Keratinocyte (primary cell): ENCODE data around the gene COL6A1. TPM values are rescaled to one million over a fixed set of nuclear protein-coding genes. Genes with fewer than 3 reads are reported as not detected.

ENCODE experiments used
- DNase-seq: peaks from one replicate; pipeline ENCODE4 v3.0.0-alpha.2; 2011; ENCODE audit warnings: low read depth, missing footprints, low spot score
- FAIRE-seq: peaks from 2 replicates; lab custom pipeline; 2011; peaks lifted over from hg19 to GRCh38; lab: Jason Lieb, UNC
- H2AFZ ChIP-seq: 2 replicates; pipeline ENCODE4 v1.6.0; 2012; ENCODE audit warnings: low read length, control low read depth, inconsistent platforms; ENCODE audit not compliant: control insufficient read depth
- H3K27ac ChIP-seq: 2 replicates; pipeline ENCODE4 v1.5.1; 2011; ENCODE audit warnings: low read length; ENCODE audit not compliant: control insufficient read depth, insufficient read depth
- H3K27me3 ChIP-seq: 3 replicates; pipeline ENCODE4 v1.6.0; 2011; ENCODE audit warnings: low read length; ENCODE audit not compliant: control insufficient read depth, insufficient read depth; ENCODE audit errors: extremely low read depth
- H3K36me3 ChIP-seq, 2 experiments: 2 replicates in 1 of 2; 3 replicates in 1 of 2; pipeline ENCODE4 v1.5.1; 2011; ENCODE audit warnings: low read length in 2 of 2, mild to moderate bottlenecking in 1 of 2; ENCODE audit not compliant: control insufficient read depth in 2 of 2, insufficient read depth in 2 of 2; ENCODE audit errors: extremely low read depth in 1 of 2
- H3K4me1 ChIP-seq: 3 replicates; pipeline ENCODE4 v1.5.1; 2011; ENCODE audit warnings: low read length; ENCODE audit not compliant: control insufficient read depth, insufficient read depth; ENCODE audit errors: extremely low read depth
- H3K4me2 ChIP-seq: 3 replicates; pipeline ENCODE4 v1.6.0; 2011; ENCODE audit warnings: low read depth, low read length; ENCODE audit not compliant: control insufficient read depth, insufficient read depth; ENCODE audit errors: extremely low read depth
- H3K4me3 ChIP-seq, 3 experiments: fragments of 200-600 bp in 1 of 3; sonication (generic) in 1 of 3; 2 replicates in 2 of 3; 3 replicates in 1 of 3; pipeline ENCODE4 v1.5.1; 2011 to 2016; ENCODE audit warnings: low read length in 3 of 3, mild to moderate bottlenecking in 3 of 3, control low read depth in 2 of 3, inconsistent platforms in 1 of 3, low read depth in 1 of 3, mixed read lengths in 1 of 3, mixed run types in 1 of 3, moderate library complexity in 1 of 3; ENCODE audit not compliant: control insufficient read depth in 2 of 3, insufficient read depth in 2 of 3; ENCODE audit errors: extremely low read depth in 1 of 3
- H3K79me2 ChIP-seq: 2 replicates; pipeline ENCODE4 v1.6.0; 2012; ENCODE audit warnings: low read length; ENCODE audit not compliant: control insufficient read depth, insufficient read depth
- H3K9ac ChIP-seq: 3 replicates; pipeline ENCODE4 v1.6.0; 2011; ENCODE audit warnings: low read length; ENCODE audit not compliant: control insufficient read depth, insufficient read depth; ENCODE audit errors: extremely low read depth
- H3K9me1 ChIP-seq: 3 replicates; pipeline ENCODE4 v1.6.0; 2011; ENCODE audit warnings: low read length; ENCODE audit not compliant: control insufficient read depth, insufficient read depth; ENCODE audit errors: extremely low read depth
- H3K9me3 ChIP-seq: 2 replicates; pipeline ENCODE4 v1.5.1; 2012; ENCODE audit warnings: low read depth, low read length; ENCODE audit not compliant: control insufficient read depth
- H4K20me1 ChIP-seq: 3 replicates; pipeline ENCODE4 v1.6.0; 2011; ENCODE audit warnings: low read length; ENCODE audit not compliant: control insufficient read depth, insufficient read depth; ENCODE audit errors: extremely low read depth
- EZH2 ChIP-seq: IDR thresholded peaks from one replicate; pipeline ENCODE4 v1.6.1; 2012; ENCODE audit warnings: inconsistent platforms, mild to moderate bottlenecking, low read length, moderate library complexity
- dilution Hi-C: fragments of 300-500 bp; cut with MboI; formaldehyde crosslinking; loops from one replicate; pipeline ENCODE4 v1.7.0; 2020; ENCODE audit warnings: low sequenced_read_pairs; ENCODE audit not compliant: extremely low pct_ligation_motif_present
- polyA plus RNA-seq, 5 experiments: library from polyadenylated mRNA; depleted of rRNA in 3 of 5; stranded (reverse) in 3 of 5; stranded (forward) in 1 of 5; unstranded in 1 of 5; fragments of >200 nt; gene quantifications; 1 replicate in 1 of 5; 2 replicates in 3 of 5; 3 replicates in 1 of 5; pipeline versions ENCODE4 v1.2.1 to v1.2.3, GENCODE V29; 2011 to 2012; ENCODE audit warnings: missing spikeins in 2 of 5, low read depth in 1 of 5, low replicate concordance in 1 of 5
- TF ChIP-seq, protein P1 (sequence below), 3 experiments: IDR thresholded peaks in 1 of 3; conservative IDR thresholded peaks in 1 of 3; optimal IDR thresholded peaks in 1 of 3; 2 replicates in 2 of 3; 3 replicates in 1 of 3; pipeline versions ENCODE3 to v1.5.1; 2011; ENCODE audit warnings: low read length in 3 of 3, mild to moderate bottlenecking in 3 of 3, moderate library complexity in 2 of 3, control low read depth in 1 of 3, inconsistent platforms in 1 of 3; ENCODE audit not compliant: insufficient read depth in 2 of 3; ENCODE audit errors: extremely low read depth in 1 of 3

COL6A1 gene
- polyA plus RNA-seq, 1 donor (not counting 4 experiments of a cell fraction or from before 2014, with no cell fraction given), result 2.5 TPM

DNA sequence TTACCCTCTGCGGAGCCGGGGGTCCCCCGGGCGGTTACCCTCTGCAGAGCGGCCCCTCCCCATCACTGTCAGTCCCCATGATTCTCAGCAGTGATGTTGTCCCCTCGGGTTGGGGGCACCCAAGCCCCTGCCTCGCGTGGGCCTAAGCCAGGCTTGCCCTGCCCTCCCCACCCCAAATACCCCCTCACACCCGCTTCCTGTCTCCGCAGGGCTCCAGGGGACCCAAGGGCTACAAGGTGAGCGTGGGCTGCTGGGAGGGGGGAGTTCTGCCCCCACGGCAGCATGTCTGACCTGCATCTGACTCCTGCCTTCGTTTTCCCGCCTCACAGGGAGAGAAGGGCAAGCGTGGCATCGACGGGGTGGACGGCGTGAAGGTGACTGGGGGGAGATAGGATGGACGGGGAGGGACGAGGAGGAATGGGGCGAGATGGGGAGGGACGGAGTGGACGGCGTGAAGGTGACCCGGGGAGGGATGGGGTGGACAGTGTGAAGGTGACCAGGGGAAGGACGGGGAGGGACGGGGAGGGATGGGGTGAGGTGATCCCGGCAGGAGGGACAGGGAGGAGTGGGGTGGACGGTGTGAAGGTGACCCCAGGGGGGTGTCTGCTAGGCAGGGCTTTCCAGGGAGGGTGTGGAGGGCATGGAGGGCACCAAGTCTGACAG, 8.6 kb downstream of the COL6A1 start:
- no peaks in the 10 kb centered on the region for H3K4me1 ChIP-seq
- H3K9me3 ChIP-seq, result no peaks in the 10 kb centered on the region
- H3K4me3 ChIP-seq, result no peak overlapping the region
- no peaks in the 10 kb centered on the region for H4K20me1 ChIP-seq
- no peak for DNase-seq
- no peak for FAIRE-seq
- TF ChIP-seq EZH2, result no peak
- TF ChIP-seq, protein P1, sequence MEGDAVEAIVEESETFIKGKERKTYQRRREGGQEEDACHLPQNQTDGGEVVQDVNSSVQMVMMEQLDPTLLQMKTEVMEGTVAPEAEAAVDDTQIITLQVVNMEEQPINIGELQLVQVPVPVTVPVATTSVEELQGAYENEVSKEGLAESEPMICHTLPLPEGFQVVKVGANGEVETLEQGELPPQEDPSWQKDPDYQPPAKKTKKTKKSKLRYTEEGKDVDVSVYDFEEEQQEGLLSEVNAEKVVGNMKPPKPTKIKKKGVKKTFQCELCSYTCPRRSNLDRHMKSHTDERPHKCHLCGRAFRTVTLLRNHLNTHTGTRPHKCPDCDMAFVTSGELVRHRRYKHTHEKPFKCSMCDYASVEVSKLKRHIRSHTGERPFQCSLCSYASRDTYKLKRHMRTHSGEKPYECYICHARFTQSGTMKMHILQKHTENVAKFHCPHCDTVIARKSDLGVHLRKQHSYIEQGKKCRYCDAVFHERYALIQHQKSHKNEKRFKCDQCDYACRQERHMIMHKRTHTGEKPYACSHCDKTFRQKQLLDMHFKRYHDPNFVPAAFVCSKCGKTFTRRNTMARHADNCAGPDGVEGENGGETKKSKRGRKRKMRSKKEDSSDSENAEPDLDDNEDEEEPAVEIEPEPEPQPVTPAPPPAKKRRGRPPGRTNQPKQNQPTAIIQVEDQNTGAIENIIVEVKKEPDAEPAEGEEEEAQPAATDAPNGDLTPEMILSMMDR (optimal IDR thresholded peaks at IDR 0.05 in 1 of 3, IDR thresholded peaks at IDR 0.05 in 1 of 3, conservative IDR thresholded peaks at IDR 0.05 in 1 of 3; ENCODE audit: extremely low read depth in 1 of 3, insufficient read depth in 2 of 3, low read length in 3 of 3), result no peak
- no peaks in the 10 kb centered on the region for H3K79me2 ChIP-seq
- no peaks in the 10 kb centered on the region for H3K9me1 ChIP-seq
- no peaks in the 10 kb centered on the region for H3K27me3 ChIP-seq
- no peaks in the 10 kb centered on the region for H3K36me3 ChIP-seq
- H2AFZ ChIP-seq, result no peak overlapping the region
- no peak overlapping the region for H3K27ac ChIP-seq
- dilution Hi-C loops, result no loop called here
- H3K4me2 ChIP-seq, result no peak overlapping the region
- no peak overlapping the region for H3K9ac ChIP-seq

- Histone ChIP-seq H3K36me3 (no peaks in the 10 kb centered on the region), H3K9me3 (no peaks in the 10 kb centered on the region), H4K20me1 (no peaks in the 10 kb centered on the region), H3K27ac (no peak overlapping the region), H3K27me3 (no peaks in the 10 kb centered on the region), H3K4me3 (no peak overlapping the region), H3K4me2 (no peak overlapping the region), H3K4me1 (no peaks in the 10 kb centered on the region), H3K9me1 (no peaks in the 10 kb centered on the region), H3K79me2 (no peaks in the 10 kb centered on the region), H3K9ac (no peak overlapping the region), H2AFZ (no peak overlapping the region)
- no peak for FAIRE-seq
- dilution Hi-C loops, result no loop called here
- TF ChIP-seq, protein P1 (optimal IDR thresholded peaks at IDR 0.05 in 1 of 3, IDR thresholded peaks at IDR 0.05 in 1 of 3, conservative IDR thresholded peaks at IDR 0.05 in 1 of 3; ENCODE audit: extremely low read depth in 1 of 3, insufficient read depth in 2 of 3, low read length in 3 of 3), result no peak
- TF ChIP-seq EZH2, result no peak
- DNase-seq, result no peak
These were observed 9.4 kb downstream of the COL6A1 start for GRCh38 chr21:45990741-45991605.
